HepG2 (cell line): ENCODE measurements around the gene UROS. TPM values are rescaled to one million over a fixed set of nuclear protein-coding genes. Genes with fewer than 3 reads are reported as not detected.

Source experiments
- ATAC-seq: fragments of 200-7000 bp; cut with Tn5 transposase; 3 replicates; pipeline ENCODE4 v1.9.1; 2020; ENCODE audit warnings: mild to moderate bottlenecking, moderate library complexity
- BruUV-seq: library from RNA; stranded (reverse); fragments of 400-500 nt; replicated peaks from 2 replicates; lab custom pipeline; 2021; lab: Mats Ljungman, UMichigan
- CTCF ChIA-PET: fragments of 300-600 bp; formaldehyde crosslinking; extraction: SDS; loops from one replicate; lab custom pipeline; 2021; ENCODE audit warnings: low total read pairs, inconsistent platforms, low intra/inter-chr PET ratio; lab: Yijun Ruan, JAX
- POLR2A ChIA-PET: fragments of 350-600 bp; sonication (Branson Sonifier 250); formaldehyde crosslinking; loops from one replicate; lab custom pipeline; 2020; ENCODE audit warnings: antibody characterized with exemption, inconsistent platforms; lab: Yijun Ruan, JAX
- DNase-seq: peaks from one replicate; pipeline ENCODE4 v3.0.0-alpha.2; 2015; ENCODE audit warnings: low spot score
- FAIRE-seq: peaks from 3 replicates; lab custom pipeline; 2011; peaks lifted over from hg19 to GRCh38; lab: Jason Lieb, UNC
- H2AFZ ChIP-seq: one replicate; pipeline ENCODE4 v1.6.1; 2011; ENCODE audit warnings: low read length, inconsistent platforms
- H3K27ac ChIP-seq: fragments of 300-600 bp; 3 replicates; pipeline ENCODE4 v1.8.0; 2011; ENCODE audit warnings: mixed run types, mild to moderate bottlenecking, mixed read lengths, low read length, inconsistent platforms; ENCODE audit not compliant: insufficient read depth; ENCODE audit errors: extremely low read length
- H3K27me3 ChIP-seq, 2 experiments: fragments of 200-600 bp in 1 of 2; 2 replicates in 1 of 2; 3 replicates in 1 of 2; pipeline versions ENCODE4 v1.6.0 to v1.8.0; 2011; ENCODE audit warnings: low read length in 2 of 2, mild to moderate bottlenecking in 2 of 2, moderate library complexity in 2 of 2, inconsistent platforms in 1 of 2; ENCODE audit not compliant: insufficient read depth in 2 of 2, control insufficient read depth in 1 of 2
- H3K36me3 ChIP-seq, 2 experiments: fragments of 200-600 bp in 1 of 2; replicated peaks in 1 of 2; 2 replicates in 1 of 2; 3 replicates in 1 of 2; pipeline versions ENCODE4 v1.5.1 to v1.8.0; 2011; ENCODE audit warnings: low read length in 2 of 2, inconsistent platforms in 1 of 2; ENCODE audit not compliant: insufficient read depth in 2 of 2, control insufficient read depth in 1 of 2
- H3K4me1 ChIP-seq: 2 replicates; pipeline ENCODE4 v1.5.1; 2012; ENCODE audit warnings: low read length, inconsistent platforms; ENCODE audit not compliant: insufficient read depth
- H3K4me2 ChIP-seq: 2 replicates; pipeline ENCODE4 v1.6.0; 2011; ENCODE audit warnings: low read depth, low read length, inconsistent platforms
- H3K4me3 ChIP-seq, 3 experiments: fragments of 200-600 bp in 1 of 3; sonication (generic), shearing (Covaris generic) in 1 of 3; replicated peaks in 1 of 3; 2 replicates each; pipeline ENCODE4 v1.5.1; 2011 to 2016; ENCODE audit warnings: low read length in 3 of 3, inconsistent platforms in 2 of 3, low read depth in 2 of 3, mild to moderate bottlenecking in 2 of 3, control low read depth in 1 of 3, mixed read lengths in 1 of 3; ENCODE audit not compliant: insufficient read depth in 1 of 3
- H3K79me2 ChIP-seq: one replicate; pipeline ENCODE4 v1.6.1; 2011; ENCODE audit warnings: low read length, inconsistent platforms; ENCODE audit not compliant: insufficient read depth
- H3K9ac ChIP-seq: 2 replicates; pipeline ENCODE4 v1.6.0; 2011; ENCODE audit warnings: mild to moderate bottlenecking, low read depth, low read length, inconsistent platforms; ENCODE audit not compliant: insufficient read depth
- H3K9me3 ChIP-seq: 2 replicates; pipeline ENCODE4 v1.5.1; 2012; ENCODE audit warnings: mild to moderate bottlenecking, low read length
- H4K20me1 ChIP-seq: 2 replicates; pipeline ENCODE4 v1.6.0; 2011; ENCODE audit warnings: inconsistent platforms, mild to moderate bottlenecking, low read length, moderate library complexity; ENCODE audit not compliant: insufficient read depth
- HOXA3 ChIP-seq: sonication (generic); formaldehyde crosslinking; IDR thresholded peaks from 2 replicates; pipeline ENCODE4 v1.5.0; 2020; ENCODE audit warnings: missing genetic modification reagents
- NCOR1 ChIP-seq: fragments of 200-600 bp; sonication (generic); IDR thresholded peaks from 2 replicates; pipeline ENCODE4 v1.7.0; 2017; ENCODE audit warnings: antibody characterized with exemption, low read length, borderline replicate concordance
- RBM39 ChIP-seq: fragments of 200-400 bp; formaldehyde crosslinking; IDR thresholded peaks from one replicate; pipeline ENCODE4 v1.6.1; 2018; ENCODE audit warnings: antibody characterized with exemption, mild to moderate bottlenecking, low read depth, low read length; ENCODE audit not compliant: poor library complexity, severe bottlenecking
- SNRNP70 ChIP-seq: fragments of 200-400 bp; formaldehyde crosslinking; IDR thresholded peaks from 2 replicates; pipeline ENCODE4 v1.6.1; 2017; ENCODE audit warnings: mild to moderate bottlenecking, low read depth, low read length, moderate library complexity
- ZFAT ChIP-seq: sonication (generic); formaldehyde crosslinking; conservative IDR thresholded peaks from 2 replicates; pipeline ENCODE4 v1.8.1; 2023; ENCODE audit warnings: missing genetic modification reagents, inconsistent platforms
- ZIK1 ChIP-seq: sonication (generic); formaldehyde crosslinking; IDR thresholded peaks from 2 replicates; pipeline ENCODE4 v1.5.0; 2020; ENCODE audit warnings: mild to moderate bottlenecking, low read depth, missing genetic modification reagents, borderline replicate concordance
- ZKSCAN5 ChIP-seq: sonication (generic); formaldehyde crosslinking; IDR thresholded peaks from 2 replicates; pipeline ENCODE4 v1.5.1; 2020; ENCODE audit warnings: mild to moderate bottlenecking, missing genetic modification reagents
- ZNF20 ChIP-seq: sonication (generic); formaldehyde crosslinking; IDR thresholded peaks from 2 replicates; pipeline ENCODE4 v1.4.0; 2020; ENCODE audit warnings: mild to moderate bottlenecking, moderate library complexity, missing genetic modification reagents
- ZNF430 ChIP-seq: sonication (generic); formaldehyde crosslinking; IDR thresholded peaks from 2 replicates; pipeline ENCODE4 v1.9.0; 2021; ENCODE audit warnings: mild to moderate bottlenecking, missing genetic modification reagents
- ZNF432 ChIP-seq: sonication (generic); formaldehyde crosslinking; IDR thresholded peaks from 2 replicates; pipeline ENCODE4 v1.5.0; 2020; ENCODE audit warnings: missing genetic modification reagents, mild to moderate bottlenecking, borderline replicate concordance
- ZNF546 ChIP-seq: sonication (generic); formaldehyde crosslinking; conservative IDR thresholded peaks from 2 replicates; pipeline ENCODE4 v1.8.1; 2023; ENCODE audit warnings: mild to moderate bottlenecking, missing genetic modification reagents
- ZNF674 ChIP-seq: sonication (generic); formaldehyde crosslinking; IDR thresholded peaks from 2 replicates; pipeline ENCODE4 v1.5.0; 2020; ENCODE audit warnings: low read depth, mild to moderate bottlenecking, missing genetic modification reagents
- WGBS: methylation state at CpG from one replicate; pipeline ENCODE4 v1.1.6; 2017; ENCODE audit warnings: low lambda C conversion rate; 5-methylcytosine and 5-hydroxymethylcytosine counted together
- in situ Hi-C: cut with HindIII; loops from 2 replicates; pipeline ENCODE4 v1.10.0; 2017; ENCODE audit warnings: low pct_unique_long_range_greater_than_20kb; ENCODE audit not compliant: extremely low pct_ligation_motif_present
- intact Hi-C: fragments of 100-400 bp; cut with micrococcal nuclease; formaldehyde crosslinking; loops from one replicate; pipeline ENCODE4 v1.10.0; 2022; ENCODE audit not compliant: unreplicated experiment
- polyA plus RNA-seq, 8 experiments: library from polyadenylated mRNA; depleted of rRNA in 3 of 8; stranded (reverse) in 7 of 8; unstranded in 1 of 8; fragments of >200 nt; fragmentation: Illumina TruSeq in 4 of 8; extraction: Trizol in 4 of 8; gene quantifications; 2 replicates each; pipeline versions ENCODE4 v1.2.1 to v1.2.3, GENCODE V29; 2011 to 2016; ENCODE audit warnings: low read depth in 4 of 8, missing spikeins in 1 of 8, mixed read lengths in 1 of 8; ENCODE audit not compliant: insufficient read depth in 1 of 8
- total RNA-seq, 5 experiments: library from RNA; depleted of rRNA; stranded (reverse); fragments of >200 nt; fragmentation: Illumina TruSeq; extraction: Trizol; gene quantifications; 2 replicates each; pipeline ENCODE4 v1.2.3, GENCODE V29; 2016; ENCODE audit warnings: low read depth in 1 of 5
- TF ChIP-seq, protein P1 (sequence below): IDR thresholded peaks from 2 replicates; pipeline ENCODE4 v1.6.1; 2016; ENCODE audit warnings: low read depth, borderline replicate concordance
- TF ChIP-seq, protein P2 (sequence below): sonication (generic); formaldehyde crosslinking; IDR thresholded peaks from 2 replicates; pipeline ENCODE4 v1.4.0; 2020; ENCODE audit warnings: missing genetic modification reagents, borderline replicate concordance
- TF ChIP-seq, protein P3 (sequence below): sonication (generic); formaldehyde crosslinking; IDR thresholded peaks from 2 replicates; pipeline ENCODE4 v1.5.1; 2020; ENCODE audit warnings: missing genetic modification reagents, mild to moderate bottlenecking, borderline replicate concordance

Gene UROS
- total and polyA plus RNA-seq, 2 of the 13 experiments (the other 11 are each of a cell fraction or from before 2014, with no cell fraction given): 14.8 to 49.9 TPM

DNA sequence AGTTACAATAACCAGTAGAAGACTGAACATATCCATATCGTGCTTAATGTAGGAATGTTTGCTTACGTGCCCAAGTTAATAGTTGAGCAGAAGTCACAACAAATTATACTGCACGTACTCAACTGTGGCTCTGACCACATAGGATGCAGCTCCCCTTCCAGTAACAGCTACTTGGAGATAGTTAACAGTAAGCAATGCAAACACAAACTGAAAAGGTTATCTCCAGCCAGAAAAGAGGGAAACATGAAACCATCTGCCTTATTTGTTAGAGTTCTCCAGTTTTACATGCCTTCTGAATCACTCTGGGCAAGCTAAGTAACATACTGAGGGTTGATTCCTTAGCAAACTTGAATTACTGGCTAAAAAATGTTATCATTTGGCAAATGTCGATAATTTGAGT, 48.3 kb upstream of the UROS start:
- H3K4me1 ChIP-seq: no peaks in the 10 kb centered on the region
- no peak overlapping the region for H3K4me2 ChIP-seq
- H3K27me3 ChIP-seq: no peaks in the 10 kb centered on the region
- no TSS peak for BruUV-seq
- ATAC-seq (no peak), FAIRE-seq (no peak), DNase-seq (no peak)
- H3K9me3 ChIP-seq: peaks cover 6% of the 10 kb centered on the region; the same call in 1 of the 2 replicates
- CTCF ChIA-PET: no interaction called here
- in situ Hi-C loops (no loop called here), intact Hi-C loops (no loop called here)
- H3K79me2 ChIP-seq: no peaks in the 10 kb centered on the region
- POLR2A ChIA-PET: no interaction called here
- no peak overlapping the region for H2AFZ ChIP-seq
- no peaks in the 10 kb centered on the region for H4K20me1 ChIP-seq
- H3K36me3 ChIP-seq: peaks cover 4 to 15% of the 10 kb centered on the region in 2 experiments; a peak in 4 of 5 replicates
- no peak overlapping the region for H3K9ac ChIP-seq
- H3K27ac ChIP-seq: no peak overlapping the region
- H3K4me3 ChIP-seq: no peak overlapping the region
- 100% methylated on average over 4 of the region's 4 CpGs for WGBS
- TF ChIP-seq ZNF432 (CRISPR knock-in tag): no peak
- TF ChIP-seq ZFAT (CRISPR knock-in tag): no peak
- TF ChIP-seq NCOR1: no peak
- no peak for TF ChIP-seq ZNF674
- no peak for TF ChIP-seq ZNF20 (CRISPR knock-in tag)
- no peak for TF ChIP-seq ZNF546
- TF ChIP-seq, protein P1, sequence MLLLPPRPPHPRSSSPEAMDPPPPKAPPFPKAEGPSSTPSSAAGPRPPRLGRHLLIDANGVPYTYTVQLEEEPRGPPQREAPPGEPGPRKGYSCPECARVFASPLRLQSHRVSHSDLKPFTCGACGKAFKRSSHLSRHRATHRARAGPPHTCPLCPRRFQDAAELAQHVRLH: no peak
- no peak for TF ChIP-seq ZIK1
- no peak for TF ChIP-seq HOXA3
- TF ChIP-seq, protein P2, sequence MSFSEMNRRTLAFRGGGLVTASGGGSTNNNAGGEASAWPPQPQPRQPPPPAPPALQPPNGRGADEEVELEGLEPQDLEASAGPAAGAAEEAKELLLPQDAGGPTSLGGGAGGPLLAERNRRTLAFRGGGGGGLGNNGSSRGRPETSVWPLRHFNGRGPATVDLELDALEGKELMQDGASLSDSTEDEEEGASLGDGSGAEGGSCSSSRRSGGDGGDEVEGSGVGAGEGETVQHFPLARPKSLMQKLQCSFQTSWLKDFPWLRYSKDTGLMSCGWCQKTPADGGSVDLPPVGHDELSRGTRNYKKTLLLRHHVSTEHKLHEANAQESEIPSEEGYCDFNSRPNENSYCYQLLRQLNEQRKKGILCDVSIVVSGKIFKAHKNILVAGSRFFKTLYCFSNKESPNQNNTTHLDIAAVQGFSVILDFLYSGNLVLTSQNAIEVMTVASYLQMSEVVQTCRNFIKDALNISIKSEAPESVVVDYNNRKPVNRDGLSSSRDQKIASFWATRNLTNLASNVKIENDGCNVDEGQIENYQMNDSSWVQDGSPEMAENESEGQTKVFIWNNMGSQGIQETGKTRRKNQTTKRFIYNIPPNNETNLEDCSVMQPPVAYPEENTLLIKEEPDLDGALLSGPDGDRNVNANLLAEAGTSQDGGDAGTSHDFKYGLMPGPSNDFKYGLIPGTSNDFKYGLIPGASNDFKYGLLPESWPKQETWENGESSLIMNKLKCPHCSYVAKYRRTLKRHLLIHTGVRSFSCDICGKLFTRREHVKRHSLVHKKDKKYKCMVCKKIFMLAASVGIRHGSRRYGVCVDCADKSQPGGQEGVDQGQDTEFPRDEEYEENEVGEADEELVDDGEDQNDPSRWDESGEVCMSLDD (CRISPR knock-in tag): no peak
- TF ChIP-seq ZKSCAN5 (CRISPR knock-in tag): no peak
- TF ChIP-seq ZNF430 (CRISPR knock-in tag): no peak
- TF ChIP-seq, protein P3, sequence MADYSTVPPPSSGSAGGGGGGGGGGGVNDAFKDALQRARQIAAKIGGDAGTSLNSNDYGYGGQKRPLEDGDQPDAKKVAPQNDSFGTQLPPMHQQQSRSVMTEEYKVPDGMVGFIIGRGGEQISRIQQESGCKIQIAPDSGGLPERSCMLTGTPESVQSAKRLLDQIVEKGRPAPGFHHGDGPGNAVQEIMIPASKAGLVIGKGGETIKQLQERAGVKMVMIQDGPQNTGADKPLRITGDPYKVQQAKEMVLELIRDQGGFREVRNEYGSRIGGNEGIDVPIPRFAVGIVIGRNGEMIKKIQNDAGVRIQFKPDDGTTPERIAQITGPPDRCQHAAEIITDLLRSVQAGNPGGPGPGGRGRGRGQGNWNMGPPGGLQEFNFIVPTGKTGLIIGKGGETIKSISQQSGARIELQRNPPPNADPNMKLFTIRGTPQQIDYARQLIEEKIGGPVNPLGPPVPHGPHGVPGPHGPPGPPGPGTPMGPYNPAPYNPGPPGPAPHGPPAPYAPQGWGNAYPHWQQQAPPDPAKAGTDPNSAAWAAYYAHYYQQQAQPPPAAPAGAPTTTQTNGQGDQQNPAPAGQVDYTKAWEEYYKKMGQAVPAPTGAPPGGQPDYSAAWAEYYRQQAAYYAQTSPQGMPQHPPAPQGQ (CRISPR knock-in tag): no peak
- TF ChIP-seq SNRNP70: no peak
- TF ChIP-seq RBM39: no peak
